ENCODE data around the gene CDCA8.

CDCA8 gene

DNA sequence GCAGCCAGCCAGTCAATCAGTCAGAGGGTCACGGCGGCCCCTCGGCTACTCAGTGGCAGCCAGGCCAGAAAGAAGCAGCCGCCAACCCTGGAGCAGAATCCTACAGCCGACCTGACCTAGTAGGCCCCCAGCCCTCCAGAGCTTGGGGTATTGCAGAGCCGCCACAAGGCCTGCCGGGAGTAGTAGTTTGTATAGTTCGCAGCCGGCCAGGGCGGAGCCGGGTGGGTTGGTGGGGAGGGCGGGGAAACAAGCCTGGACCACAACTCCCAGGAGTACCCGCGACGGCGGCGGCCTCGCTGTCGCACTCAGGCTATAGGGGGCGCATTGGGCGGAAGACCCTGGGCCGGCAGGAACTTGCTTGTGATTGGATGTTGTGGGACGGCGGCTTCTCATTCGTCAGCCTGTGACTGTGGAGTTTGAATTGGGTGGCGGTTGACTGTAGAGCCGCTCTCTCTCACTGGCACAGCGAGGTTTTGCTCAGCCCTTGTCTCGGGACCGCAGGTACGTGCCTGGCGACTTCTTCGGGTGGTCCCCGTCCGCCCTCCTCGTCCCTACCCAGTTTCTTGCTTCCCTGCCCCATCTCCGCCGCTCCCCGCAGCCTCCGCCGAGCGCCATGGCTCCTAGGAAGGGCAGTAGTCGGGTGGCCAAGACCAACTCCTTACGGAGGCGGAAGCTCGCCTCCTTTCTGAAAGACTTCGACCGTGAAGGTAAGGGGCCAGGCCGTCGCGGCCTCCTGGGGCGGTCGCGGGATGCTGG is at the start of gene CDCA8:
TSS of gene CDCA8 (plus strand) at position 439 of the 756 bp plus-strand sequence. CDS start at position 614, 175 bp downstream.
- peak; percentile 99 for DNase-seq

DNA sequence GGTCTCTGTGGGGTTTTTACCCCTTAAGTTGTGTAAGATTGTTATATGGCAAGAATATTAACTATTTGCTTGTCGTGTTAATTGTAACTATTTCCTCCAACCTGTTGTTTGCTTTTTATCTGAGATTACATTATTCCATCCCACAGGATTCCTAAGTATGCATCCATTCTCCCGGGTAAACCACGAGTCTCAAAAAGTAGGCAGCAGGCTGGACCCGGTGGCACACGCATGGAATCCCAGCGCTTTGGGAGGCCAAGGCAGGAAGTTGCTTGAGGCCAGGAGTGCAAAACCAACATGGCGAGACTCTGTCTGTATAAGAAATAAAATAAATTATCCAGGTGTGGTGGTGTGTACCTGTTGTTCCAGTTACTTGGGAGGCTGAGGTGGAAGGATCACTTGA is 45.0 kb upstream of the CDCA8 start:
- no peak for DNase-seq

DNA sequence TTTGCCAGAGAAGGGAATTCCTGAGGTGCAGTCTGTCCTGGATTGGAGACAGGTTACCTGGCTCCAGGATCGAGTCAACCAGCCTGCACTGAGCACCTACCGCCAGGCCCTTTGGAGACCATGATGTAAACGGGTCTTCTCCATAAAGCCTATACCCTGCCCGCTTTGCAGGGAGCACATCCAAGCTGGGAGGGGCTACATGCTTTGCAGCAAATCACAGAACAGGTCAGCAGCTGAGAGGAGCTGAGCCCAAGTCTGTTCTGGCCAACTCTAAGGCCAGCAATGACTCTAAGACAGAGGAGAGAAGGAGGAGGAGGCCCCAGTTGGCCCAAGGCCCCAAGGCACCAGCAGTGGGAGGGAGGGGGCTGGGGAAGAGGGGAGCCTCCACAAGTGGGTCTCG is 42.1 kb upstream of the CDCA8 start:
- no peak for DNase-seq

DNA sequence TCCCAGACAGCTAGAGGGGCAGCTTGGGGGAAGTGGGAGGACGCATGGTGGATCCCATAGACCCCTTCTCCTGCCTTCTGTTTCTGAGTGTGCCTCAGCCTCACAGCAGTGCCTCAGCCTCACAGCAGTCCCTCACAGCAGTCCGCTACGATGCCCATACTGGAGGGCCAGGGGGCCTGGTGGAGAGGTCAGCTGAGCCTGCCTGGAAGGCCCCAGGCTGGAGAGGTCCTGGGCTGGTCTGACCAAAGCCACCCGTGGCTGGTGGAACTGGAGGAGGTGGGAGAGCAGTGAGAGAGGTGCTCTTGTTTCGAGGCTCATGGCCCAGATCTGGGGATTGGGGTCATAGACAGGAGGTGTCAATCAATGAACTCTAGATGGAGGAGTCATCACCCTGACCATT is 41.6 kb upstream of the CDCA8 start:
- no peak for DNase-seq

DNA sequence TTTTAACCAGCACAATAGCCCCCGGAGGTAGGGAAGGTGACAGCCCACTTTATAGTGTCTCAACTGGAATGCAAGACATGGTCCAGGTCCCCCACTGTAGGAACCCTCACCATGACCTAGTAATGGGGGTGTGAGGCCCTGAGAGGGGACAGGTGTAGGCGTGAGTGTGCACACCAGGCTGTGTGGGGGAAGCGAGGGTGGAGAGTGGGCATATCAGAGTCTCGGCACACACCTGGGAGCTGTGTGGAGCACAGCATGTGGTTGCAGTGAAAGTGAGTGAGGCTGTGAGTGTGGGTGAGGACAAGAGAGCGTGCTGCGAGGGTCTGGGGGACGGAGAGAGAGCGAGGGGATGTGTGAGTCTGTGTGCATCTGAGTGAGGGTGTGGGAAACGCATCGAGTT is 40.5 kb upstream of the CDCA8 start:
- DNase-seq, result no peak

DNA sequence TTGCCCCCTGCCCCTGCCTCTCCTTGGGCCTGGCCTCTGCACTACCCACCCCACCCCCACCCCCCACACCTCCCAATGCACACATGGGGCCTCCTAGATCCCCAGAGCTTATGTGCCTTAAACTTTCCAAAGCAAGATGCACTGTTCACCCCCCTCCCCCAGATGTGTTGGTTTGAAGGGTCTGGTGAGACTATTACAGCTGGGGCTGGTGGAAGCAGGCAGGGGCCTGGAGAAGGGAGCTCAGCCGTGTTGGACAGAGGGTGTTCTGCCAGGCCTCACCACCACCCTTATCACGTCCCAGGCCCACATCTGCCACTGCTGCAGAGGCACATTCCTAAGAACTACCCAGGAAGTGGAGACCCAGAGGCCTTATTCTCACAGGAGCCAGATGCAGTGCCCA is 39.3 kb upstream of the CDCA8 start:
- DNase-seq, result no peak

DNA sequence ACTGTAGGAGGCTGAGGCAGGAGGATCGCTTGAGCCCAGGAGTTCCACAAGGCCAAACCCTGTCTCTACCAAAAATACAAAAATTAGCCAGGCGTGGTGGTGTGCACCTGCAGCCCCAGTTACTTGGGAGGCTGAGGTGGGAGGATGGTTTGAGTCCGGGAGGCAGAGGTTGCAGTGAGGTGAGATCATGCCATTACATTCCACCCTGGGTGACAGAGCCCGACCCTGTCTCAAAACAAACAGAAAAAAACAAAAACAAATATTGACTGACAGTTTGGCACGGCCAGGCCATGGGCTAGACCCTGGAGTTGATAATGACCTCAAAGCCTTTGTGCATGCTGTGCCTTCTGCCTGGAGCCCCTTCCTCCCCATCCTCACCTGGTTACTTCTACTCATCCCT is 38.4 kb upstream of the CDCA8 start:
- DNase-seq, result no peak

DNA sequence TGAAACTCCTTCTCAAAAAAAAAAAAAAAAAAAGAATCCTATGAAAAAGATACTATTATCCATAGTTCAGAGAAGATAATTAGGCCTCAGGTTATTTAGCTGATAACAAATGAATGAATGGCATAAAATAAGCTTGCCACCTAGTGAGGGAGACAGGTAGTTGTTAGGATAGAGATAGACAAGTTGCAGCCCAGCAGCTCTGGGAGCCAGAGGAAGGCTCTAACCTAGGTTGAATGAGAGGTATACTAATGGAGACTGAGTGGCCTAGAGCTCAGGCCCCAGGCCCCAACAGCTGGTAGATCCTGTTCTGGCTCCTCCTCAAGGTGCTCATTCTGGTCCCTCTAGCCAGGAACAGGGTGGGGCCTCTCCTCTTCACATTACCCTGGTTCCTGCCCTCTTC is 37.0 kb upstream of the CDCA8 start:
- no peak for DNase-seq

DNA sequence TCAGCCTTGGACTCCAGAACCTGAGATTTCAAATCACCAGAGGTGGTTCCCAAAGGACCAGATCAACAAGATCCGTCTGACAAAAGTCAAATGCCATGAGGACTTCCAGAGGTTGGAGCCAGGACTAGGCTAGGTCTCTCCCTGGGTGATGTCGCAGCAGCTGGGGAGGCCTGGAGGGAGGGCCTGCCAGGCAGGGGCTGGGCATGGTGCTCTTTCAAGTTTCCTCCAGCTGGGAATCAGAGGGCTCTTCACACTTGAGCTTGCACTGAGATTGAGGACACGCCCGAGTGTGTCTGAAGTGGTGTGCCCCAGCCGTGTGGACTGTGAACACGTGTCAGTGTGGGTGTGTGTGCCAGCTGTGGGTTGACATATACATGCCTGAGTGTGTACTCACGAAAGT is 36.3 kb upstream of the CDCA8 start:
- no peak for DNase-seq

DNA sequence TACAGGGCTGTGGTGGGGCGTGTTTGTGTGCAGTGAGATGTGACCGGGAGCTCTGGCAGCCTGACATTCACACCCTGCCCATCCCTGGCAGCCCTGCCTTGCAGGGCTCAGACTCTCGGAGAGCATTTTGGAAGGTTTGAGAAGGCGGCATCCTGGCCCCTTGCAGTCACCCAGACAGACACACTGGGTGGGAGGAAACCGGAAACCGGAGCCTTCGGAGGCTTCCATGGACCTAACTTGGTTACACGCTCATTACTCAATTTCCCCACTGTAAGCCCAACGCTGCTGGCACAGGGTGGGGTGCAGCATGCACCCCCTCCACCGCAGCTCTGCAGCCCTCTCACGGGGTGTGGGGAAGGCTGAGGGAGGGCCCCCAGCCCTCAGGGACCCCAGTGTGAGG is 35.4 kb upstream of the CDCA8 start:
- DNase-seq, result no peak

DNA sequence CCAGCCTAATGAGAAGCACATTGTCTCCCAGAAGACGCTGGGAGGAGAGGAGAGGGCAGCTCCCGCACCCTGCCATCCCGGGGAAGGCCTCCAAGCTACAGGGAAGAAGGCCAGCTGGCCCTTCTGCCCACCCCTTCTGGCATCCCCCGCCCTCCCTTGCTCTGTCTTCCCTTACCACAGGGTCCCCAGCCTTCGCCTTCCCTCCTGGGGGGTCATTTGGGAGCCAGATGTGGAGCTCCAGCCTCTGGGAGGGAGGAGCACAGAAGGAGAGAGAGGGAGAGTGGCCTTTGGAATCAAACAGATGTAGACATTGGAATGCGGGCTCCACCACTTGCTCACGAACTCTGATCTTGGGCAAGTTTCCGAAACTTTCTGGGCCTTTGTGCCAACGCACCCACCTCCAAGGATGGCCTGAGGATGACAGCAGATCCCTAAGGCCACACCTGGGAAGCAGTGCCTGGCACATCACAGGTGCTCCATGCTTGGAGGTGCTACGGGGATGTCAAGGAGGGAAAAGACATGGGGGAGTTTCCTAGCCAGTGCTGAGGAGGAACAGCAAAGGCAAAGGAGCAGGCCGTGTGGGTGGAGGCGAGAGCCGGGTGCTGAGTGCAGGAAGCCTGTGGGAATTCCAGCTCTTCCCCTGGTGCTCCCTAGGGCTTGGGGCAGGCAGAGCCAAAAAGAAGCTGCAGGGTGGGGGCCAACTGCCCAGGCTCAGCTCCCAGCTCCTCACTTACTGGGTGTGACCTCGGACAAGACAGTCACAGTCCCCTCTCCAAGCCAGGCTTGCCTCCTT is 34.5 kb upstream of the CDCA8 start:
- DNase-seq, result no peak

DNA sequence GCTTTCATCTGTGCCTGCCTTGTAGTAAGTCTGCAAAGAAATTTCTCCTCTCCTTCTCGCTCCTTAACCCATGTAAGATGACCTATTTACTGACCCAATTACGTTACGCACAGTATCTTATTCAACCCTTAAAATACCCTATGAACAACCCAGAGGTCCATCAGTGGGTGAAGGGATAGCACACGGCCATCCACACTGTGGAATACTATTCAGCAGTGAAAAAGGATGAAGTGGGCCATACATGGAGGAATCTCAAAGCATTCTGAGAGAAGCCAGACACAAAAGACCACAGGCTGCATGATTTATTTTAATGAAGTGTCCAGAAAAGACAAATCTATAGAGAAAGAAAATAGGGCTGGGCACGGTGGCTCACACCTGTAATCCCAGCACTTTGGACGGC is 33.8 kb upstream of the CDCA8 start:
- no peak for DNase-seq

DNA sequence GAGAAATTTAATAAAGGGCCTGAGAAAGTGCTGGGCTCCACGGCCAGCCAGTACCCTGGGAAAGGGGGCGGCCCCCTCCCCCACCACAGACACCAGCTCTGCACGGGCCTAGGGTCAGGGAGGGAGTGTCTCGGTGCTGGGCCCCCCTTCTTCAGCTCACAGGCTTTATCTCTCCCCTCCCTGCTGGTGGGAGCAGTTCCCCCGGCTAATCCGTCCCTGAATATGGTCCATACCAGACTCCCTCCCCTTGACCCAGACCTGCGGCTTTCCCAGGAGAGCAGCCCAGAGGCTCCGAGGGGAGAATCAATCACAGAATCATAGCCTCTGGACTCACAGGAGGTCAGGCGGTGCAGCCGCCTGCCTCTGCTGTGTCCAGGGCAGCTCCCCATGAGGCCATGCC is 31.7 kb upstream of the CDCA8 start:
- no peak for DNase-seq

DNA sequence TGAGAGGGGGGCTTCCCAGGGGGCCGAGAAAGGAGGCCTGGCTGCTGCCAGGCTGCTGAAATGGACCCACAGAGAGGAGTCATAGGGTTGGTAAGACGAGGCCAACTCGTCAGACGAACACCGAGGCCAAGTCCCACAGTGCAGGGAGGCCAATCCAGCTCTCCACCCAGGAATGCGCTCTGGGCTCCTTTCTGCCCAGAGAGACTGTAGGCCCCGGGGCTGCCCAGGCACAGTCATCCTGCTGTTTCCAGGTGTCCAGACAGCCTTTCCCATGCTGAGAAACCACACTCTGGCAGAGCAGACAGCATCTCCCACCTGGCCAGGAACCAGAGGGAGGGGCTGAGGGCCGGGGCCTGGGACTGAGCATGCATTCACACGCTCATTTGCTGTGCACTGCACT is 30.9 kb upstream of the CDCA8 start:
- DNase-seq, result no peak

DNA sequence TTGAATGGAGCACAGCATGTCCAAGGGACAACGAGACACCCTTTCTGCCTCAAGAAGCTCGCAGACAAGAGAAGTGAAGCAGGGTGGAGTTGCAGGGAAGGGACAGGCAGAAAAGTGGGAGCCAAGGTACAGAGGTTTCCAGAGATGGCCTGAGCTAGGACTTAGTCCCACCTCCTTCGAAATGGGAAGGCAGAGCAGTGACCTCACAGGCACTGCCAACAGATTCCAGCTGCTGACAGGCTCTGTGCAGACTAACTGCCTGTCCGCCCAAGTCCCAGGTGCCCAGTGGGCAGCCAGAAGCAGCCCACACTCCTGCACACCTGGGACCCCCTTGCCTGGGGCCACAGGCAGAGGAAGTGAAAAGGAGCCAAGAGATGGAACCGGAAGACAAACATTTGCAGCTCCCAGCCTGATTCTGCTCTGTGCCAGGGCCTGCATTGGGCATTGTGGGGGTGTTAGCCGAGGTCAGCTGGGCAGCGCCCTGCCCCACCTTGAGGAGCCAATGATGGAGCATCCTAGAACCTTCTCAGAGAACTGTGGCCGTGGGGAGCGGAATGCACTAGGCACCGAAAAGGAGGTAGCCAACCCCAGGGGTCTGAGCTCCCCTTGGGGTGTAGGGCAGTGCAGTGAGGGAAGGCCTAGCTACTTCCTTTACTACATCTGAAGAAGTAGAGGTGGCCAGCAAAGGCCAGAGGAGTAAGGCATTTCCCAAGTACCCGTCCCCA is 30.1 kb upstream of the CDCA8 start:
- DNase-seq, result no peak

DNA sequence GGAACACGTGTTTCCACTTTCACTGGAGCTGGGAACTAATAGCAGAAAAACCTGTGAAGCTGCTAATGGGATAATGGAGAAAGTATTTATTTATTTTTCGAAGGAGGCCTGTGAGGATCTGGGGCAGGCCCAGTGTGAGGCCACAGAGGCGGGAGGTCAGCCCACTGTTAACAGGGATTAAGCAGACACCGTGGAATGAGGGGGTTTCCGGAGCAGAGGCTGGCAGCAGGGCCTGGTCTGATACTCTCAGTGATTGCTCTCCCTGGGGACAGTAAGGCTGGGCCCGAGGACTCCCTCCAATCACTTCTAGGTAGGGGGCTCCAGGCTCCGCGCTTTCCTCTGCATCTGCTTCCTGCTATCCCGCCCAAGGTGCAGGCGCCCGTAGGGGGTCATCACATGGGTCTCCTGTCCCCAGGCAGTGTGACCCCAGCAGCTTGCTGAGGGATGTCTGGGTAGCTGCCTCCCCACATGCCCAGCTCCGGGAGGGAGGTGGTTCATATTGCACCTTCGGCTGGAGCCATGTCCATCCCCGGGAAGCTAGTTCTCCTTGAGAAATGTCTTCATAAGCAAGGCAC is 28.8 kb upstream of the CDCA8 start:
- no peak for DNase-seq

DNA sequence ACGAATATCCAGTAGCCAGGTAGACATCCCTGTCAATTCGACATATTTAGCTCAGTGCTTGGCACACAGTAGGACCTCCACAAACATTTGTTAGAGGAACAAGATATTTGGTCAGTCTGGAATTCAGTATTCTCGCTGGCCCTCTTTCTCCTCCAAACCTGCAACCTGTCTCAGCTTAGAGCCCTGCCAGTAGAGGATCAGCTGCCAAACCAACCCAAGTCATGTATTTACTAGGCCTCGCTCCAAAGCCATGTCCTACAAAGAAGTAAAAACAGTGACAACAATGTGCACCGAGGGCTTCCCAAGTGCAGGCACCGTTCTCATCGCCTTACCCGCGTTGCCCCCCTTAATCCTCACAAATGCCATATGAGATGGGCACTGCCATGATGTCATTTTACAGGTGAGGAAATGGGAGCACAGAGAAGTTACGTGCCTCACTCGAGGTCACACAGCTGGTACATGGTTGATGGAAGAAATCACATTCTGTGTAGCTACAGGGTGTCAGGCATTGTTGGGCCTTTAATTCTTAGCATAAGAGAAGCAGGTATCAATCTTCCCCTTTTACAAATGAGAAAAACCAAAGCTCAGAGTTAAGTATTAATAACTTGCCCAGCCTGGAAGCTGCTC is 26.0 kb upstream of the CDCA8 start:
- DNase-seq, result no peak

DNA sequence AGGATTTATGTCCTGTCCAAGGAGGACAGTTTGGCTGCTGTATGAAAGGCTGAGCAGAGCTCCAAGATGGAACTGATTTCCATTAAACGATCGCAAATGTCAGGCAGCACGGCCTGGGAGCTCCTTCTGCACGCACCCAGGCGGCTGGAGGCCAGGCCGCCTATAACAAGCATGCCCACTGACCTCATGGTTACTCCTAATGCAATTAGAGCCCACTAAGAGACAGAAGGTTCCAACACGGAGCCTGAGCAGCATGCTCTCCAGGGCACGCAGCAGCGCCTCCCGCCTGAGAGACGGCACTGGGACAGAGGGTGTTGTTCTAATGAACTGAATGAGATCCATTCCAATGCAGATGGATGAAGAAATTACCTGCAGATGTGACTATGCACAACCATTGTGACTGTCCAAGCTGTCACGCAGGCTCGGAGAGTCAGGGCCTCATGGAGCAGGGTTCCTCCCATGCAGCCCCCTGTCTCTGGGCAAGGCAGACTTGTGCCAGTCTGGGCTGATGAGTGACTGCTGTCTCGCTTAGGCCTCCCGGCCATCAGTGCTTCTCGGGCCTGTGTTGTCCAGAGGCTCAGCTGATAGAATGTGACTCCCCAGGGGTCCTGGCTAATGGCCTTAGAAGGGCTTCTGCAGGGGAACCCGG is 25.2 kb upstream of the CDCA8 start:
- no peak for DNase-seq

DNA sequence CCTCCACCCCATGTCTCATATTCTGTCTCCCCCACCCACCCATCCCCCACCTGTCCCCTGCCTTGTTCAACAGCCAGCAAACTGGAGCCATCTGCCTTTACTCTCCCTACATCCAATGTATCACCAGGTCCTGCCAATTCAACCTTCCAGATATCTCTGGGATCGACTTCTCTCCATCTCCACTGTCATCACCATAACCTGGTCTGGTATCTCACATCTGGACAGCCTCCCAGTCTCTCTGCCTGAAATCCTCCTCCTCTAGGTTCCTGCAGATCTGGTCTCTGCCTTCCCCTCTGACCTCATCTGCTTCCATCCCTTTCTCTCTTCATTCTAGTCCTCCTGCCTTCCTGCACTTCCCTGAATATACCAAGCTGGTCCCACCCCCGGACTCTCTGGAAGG is 22.2 kb upstream of the CDCA8 start:
- no peak for DNase-seq

DNA sequence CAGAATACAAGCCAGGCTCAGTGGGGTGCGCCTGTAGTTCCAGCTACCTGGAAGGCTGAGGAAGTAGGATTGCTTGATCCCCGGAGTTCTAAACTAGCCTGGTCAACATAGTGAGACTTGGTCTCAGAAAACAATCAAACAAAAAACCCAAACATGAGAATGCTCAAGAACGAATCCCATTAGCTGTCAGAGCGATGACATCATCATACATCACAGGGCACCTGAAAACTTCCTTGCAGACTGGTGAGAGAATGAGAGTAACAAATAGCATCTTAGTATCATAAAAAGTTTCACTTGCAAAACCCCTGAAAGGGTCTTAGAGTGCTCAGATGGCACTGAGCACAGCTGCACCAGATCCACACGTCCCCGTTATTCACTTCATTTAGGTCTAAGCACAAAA is 21.1 kb upstream of the CDCA8 start:
- DNase-seq, result no peak

DNA sequence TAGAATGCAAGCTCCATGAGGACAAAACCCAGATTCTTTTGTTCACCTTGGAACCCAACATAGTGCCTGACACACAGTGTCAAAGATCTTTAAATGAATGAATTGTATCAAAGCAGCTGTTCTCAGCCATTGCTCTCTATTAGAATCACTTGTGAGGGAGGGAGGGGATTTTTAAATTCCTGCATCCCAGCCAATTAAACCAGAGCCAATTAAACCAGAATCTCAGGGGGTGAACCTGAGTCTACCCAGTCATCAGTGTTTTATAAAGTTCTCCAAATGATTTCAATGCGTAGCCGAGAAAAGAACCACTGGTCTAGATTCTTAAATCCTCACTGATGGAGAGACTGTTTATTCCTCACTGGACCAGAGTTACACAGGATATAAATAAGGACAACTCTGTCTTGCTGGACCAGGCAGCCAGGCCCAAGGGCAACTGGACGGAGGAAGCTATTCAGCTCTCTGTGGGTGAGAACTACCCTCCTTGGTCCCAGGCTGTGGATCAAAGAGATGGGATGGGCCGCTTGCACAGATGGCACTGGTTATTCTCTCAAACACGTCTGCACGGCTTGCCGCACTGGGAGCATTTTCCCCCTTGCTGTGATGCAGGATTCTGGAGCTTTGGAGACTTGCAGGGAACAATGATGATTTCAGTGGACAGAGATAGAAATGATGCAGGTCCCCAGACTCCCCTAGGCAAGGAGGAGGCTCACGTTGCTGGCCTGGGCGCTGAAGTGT is 20.0 kb upstream of the CDCA8 start:
- DNase-seq, result no peak

DNA sequence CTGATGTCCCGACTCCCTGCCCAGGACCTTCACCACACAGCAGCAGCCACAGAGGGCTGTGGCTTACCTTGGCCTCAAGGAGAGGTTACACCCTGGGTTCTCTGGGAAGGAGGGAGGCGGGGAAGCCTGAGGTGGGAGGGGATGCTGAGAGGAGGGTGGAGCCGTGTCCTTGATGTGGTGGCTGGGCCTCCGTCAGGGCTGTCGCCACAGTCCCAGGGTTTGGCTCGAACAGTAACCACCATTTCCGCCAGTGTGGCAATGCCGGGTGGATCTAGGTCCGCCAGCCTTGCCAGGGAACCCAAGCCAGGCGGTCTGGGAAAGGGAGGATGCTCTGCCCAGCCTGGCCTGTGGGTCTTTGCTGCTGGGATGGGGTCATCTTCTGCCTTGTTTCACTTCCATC is 18.4 kb upstream of the CDCA8 start:
- DNase-seq, result no peak

Data from activated CD4-positive, alpha-beta T cell treated with anti-CD3 and anti-CD28 coated beads, Interleukin-2, amount 50 U/mL, for 16 hours (primary cell).